PFSK-1 (cell line): ENCODE data around the gene GAS2L3.

Source experiments
- FOXP2 ChIP-seq: optimal IDR thresholded peaks from 2 replicates; pipeline ENCODE3; 2011; ENCODE audit warnings: borderline replicate concordance, control low read depth, inconsistent platforms; ENCODE audit not compliant: insufficient read depth; ENCODE audit errors: extremely low read length, extremely low read depth
- POLR2AphosphoS5 ChIP-seq: IDR thresholded peaks from 2 replicates; pipeline ENCODE4 v1.6.1; 2012; ENCODE audit warnings: low read depth, mild to moderate bottlenecking, control low read depth, low read length, moderate library complexity
- SIN3A ChIP-seq: IDR thresholded peaks from 2 replicates; pipeline ENCODE4 v1.6.1; 2012; ENCODE audit warnings: mild to moderate bottlenecking, low read length, moderate library complexity, borderline replicate concordance; ENCODE audit not compliant: insufficient read depth
- TAF1 ChIP-seq: IDR thresholded peaks from 2 replicates; pipeline ENCODE4 v1.6.1; 2012; ENCODE audit warnings: low read length, control low read depth, borderline replicate concordance; ENCODE audit not compliant: insufficient read depth
- TF ChIP-seq, protein P1 (sequence below), 2 experiments: IDR thresholded peaks; 2 replicates each; pipeline versions ENCODE4 v1.6.1 to v1.8.0; 2011 to 2012; ENCODE audit warnings: low read depth in 2 of 2, low read length in 2 of 2, control low read depth in 1 of 2, inconsistent platforms in 1 of 2, mild to moderate bottlenecking in 1 of 2, moderate library complexity in 1 of 2; ENCODE audit not compliant: insufficient read depth in 1 of 2

GAS2L3 gene

DNA sequence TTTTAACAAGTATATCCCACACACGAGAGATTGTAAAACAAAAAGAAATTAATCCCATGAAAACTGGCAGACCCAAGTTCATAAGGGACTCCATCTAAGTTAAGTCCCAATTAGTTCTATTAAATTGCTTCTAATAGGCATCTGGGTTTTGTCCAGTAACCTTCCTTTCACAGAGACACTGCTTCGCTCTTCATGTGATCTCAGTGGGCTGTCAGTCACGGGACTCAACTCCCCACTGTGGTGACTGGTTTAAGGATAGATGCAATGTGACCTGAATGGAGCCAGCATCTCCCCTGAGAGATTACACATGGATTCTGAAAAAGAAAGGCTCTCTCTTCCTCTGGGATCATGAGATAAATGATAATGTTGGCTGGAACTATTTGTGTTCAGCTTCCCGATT is 96.4 kb downstream of the GAS2L3 start:
- no peak for TF ChIP-seq POLR2AphosphoS5
- no peak for TF ChIP-seq SIN3A
- TF ChIP-seq, protein P1, sequence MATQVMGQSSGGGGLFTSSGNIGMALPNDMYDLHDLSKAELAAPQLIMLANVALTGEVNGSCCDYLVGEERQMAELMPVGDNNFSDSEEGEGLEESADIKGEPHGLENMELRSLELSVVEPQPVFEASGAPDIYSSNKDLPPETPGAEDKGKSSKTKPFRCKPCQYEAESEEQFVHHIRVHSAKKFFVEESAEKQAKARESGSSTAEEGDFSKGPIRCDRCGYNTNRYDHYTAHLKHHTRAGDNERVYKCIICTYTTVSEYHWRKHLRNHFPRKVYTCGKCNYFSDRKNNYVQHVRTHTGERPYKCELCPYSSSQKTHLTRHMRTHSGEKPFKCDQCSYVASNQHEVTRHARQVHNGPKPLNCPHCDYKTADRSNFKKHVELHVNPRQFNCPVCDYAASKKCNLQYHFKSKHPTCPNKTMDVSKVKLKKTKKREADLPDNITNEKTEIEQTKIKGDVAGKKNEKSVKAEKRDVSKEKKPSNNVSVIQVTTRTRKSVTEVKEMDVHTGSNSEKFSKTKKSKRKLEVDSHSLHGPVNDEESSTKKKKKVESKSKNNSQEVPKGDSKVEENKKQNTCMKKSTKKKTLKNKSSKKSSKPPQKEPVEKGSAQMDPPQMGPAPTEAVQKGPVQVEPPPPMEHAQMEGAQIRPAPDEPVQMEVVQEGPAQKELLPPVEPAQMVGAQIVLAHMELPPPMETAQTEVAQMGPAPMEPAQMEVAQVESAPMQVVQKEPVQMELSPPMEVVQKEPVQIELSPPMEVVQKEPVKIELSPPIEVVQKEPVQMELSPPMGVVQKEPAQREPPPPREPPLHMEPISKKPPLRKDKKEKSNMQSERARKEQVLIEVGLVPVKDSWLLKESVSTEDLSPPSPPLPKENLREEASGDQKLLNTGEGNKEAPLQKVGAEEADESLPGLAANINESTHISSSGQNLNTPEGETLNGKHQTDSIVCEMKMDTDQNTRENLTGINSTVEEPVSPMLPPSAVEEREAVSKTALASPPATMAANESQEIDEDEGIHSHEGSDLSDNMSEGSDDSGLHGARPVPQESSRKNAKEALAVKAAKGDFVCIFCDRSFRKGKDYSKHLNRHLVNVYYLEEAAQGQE (IDR thresholded peaks at IDR 0.05; ENCODE audit: insufficient read depth in 1 of 2, low read depth in 2 of 2, low read length in 2 of 2), result no peak
- no peak for TF ChIP-seq FOXP2
- no peak for TF ChIP-seq TAF1

DNA sequence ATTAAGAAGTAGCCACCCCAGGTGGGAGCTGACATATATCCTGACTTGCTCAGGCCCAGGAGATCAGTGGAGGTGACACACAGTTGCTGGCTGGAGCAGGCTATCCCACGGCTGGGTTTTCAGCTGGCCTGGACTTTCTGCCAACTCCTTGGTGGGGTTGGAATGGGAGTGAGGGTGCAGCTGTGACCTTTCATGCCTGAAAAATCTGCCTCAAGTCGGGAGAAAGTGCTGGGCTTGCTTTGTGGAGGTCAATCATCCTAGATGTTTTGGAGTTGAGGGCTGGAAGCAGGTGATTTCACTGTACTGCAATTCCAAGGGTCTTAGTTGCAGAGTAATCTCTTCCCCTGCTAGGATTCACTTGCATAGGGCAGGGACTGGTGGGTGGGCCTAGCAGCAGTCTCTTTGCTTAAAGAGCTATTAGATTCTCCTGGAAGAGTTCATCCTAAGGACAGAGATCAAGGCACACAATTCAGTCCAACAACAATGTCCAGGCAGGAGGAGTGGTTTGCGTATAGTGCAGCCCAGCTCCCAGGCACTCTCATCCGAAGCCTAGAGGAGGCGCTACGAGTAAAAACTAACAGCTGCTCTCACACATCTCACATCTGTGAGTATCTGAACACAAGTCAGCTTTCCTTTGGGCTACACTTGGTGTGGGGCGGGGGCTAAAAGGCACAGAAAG is 98.1 kb downstream of the GAS2L3 start:
- TF ChIP-seq FOXP2 (no peak), SIN3A (no peak), TAF1 (no peak), POLR2AphosphoS5 (no peak)
- TF ChIP-seq, protein P1 (IDR thresholded peaks at IDR 0.05; ENCODE audit: insufficient read depth in 1 of 2, low read depth in 2 of 2, low read length in 2 of 2), result no peak

DNA sequence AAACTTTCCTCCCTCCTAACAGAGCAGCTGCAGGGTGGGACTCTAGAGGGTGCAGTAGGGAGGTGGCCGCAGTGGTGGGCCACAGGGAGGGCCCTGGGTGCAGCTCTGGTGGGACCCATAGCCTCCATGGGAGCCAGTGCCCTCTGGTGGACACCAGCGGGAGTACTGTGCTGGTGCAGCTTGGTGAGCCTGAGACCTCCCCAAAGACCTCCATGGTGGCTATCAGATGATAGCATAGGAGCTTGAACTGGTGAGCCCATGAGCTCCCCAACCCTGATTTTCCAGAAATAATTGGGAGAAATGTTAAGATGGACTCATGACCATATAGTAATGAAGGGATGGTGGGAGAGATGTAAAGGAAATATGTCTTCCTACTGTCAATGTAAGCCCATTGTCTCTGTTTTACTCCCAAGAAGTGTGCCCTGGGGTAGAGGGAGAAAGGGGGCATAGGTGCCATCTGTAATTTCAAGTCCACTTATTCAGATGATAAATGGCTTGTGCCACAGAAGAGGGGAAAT is 98.7 kb downstream of the GAS2L3 start:
- TF ChIP-seq TAF1, result no peak
- no peak for TF ChIP-seq FOXP2
- TF ChIP-seq, protein P1 (IDR thresholded peaks at IDR 0.05; ENCODE audit: insufficient read depth in 1 of 2, low read depth in 2 of 2, low read length in 2 of 2), result no peak
- no peak for TF ChIP-seq SIN3A
- no peak for TF ChIP-seq POLR2AphosphoS5

DNA sequence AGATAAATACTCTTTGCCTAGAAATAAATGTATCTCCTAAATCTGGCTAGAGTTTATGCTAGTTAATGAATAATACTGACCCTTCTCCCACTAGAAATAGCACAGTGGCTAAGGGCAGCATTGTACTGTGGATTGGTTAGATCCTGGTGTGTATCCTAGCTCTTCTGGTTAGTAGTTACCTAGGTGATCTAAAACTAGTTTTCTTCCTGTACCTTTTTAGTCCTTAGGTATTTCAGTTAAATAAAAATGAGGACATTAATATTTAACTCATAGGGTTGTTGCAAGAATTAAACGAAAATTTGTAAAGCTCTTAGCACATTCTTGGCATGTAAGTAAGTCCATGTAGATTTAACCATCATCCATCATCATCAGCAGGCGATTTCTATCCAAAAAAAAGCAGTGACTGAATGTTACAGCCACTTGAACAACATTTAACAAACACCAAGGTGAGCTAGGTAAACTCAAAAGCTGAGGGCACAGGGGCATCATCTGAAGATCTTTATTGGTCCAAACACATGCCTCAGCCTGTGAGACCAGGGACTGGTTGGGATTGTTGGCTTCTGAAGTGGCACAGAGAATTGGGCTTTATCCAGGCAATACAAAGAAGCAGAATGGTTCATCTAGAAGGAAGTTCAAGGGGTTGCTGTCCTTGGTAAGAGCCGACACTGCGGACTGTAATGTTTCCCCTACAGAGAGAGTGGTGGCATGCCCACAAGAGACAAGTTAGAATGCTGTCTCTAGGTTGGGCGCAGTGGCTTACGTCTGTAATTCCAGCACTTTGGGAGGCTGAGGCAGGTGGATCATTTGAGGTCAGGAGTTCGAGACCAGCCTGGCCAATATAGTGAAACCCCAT is 100.8 kb downstream of the GAS2L3 start:
- TF ChIP-seq, protein P1 (IDR thresholded peaks at IDR 0.05; ENCODE audit: insufficient read depth in 1 of 2, low read depth in 2 of 2, low read length in 2 of 2), result peak in 1 of 2 experiments; percentile 76; a peak in 2 of 4 replicates
- TF ChIP-seq SIN3A, result no peak
